GM18867 (cell line): Measurements from ENCODE around the gene CDKAL1.

Experiments used
- ATAC-seq: cut with Tn5 transposase; IDR thresholded peaks from one replicate; pipeline ENCODE4 v1.9.1; 2021; ENCODE audit warnings: mild to moderate bottlenecking, moderate library complexity; ENCODE audit not compliant: unreplicated experiment

The CDKAL1 gene

GRCh38 chr6:20789162-20789561, 254.9 kb downstream of the CDKAL1 start:
- no peak for ATAC-seq

GRCh38 chr6:20790032-20790791, 256.0 kb downstream of the CDKAL1 start:
- ATAC-seq = no peak

- no peak for ATAC-seq
Measured at GRCh38 chr6:20791074-20791473, 256.8 kb downstream of the CDKAL1 start.

GRCh38 chr6:20791944-20792343, 257.7 kb downstream of the CDKAL1 start:
- ATAC-seq = no peak

GRCh38 chr6:20793174-20793573, 258.9 kb downstream of the CDKAL1 start:
- ATAC-seq = no peak

- no peak for ATAC-seq
Measured at GRCh38 chr6:20797597-20797996, 263.3 kb downstream of the CDKAL1 start.

GRCh38 chr6:20800229-20800628, 266.0 kb downstream of the CDKAL1 start:
- ATAC-seq = no peak

- no peak for ATAC-seq
Measured at GRCh38 chr6:20800653-20801052, 266.4 kb downstream of the CDKAL1 start.

GRCh38 chr6:20801595-20801994, 267.3 kb downstream of the CDKAL1 start:
- ATAC-seq = no peak

- no peak for ATAC-seq
Measured at GRCh38 chr6:20802596-20802995, 268.3 kb downstream of the CDKAL1 start.

- no peak for ATAC-seq
Measured at GRCh38 chr6:20805021-20805420, 270.8 kb downstream of the CDKAL1 start.

GRCh38 chr6:20806669-20807068, 272.4 kb downstream of the CDKAL1 start:
- ATAC-seq = no peak

- ATAC-seq = no peak
Measured at GRCh38 chr6:20808439-20808838, 274.2 kb downstream of the CDKAL1 start.

GRCh38 chr6:20808924-20809323, 274.7 kb downstream of the CDKAL1 start:
- no peak for ATAC-seq

- no peak for ATAC-seq
Measured at GRCh38 chr6:20810727-20811108, 276.5 kb downstream of the CDKAL1 start.

- ATAC-seq = no peak
Measured at GRCh38 chr6:20811109-20811761, 277.0 kb downstream of the CDKAL1 start.

GRCh38 chr6:20812776-20813175, 278.5 kb downstream of the CDKAL1 start:
- no peak for ATAC-seq

GRCh38 chr6:20814494-20814893, 280.2 kb downstream of the CDKAL1 start:
- no peak for ATAC-seq

GRCh38 chr6:20816126-20816525, 281.9 kb downstream of the CDKAL1 start:
- ATAC-seq = no peak

GRCh38 chr6:20817806-20818320, 283.6 kb downstream of the CDKAL1 start:
- ATAC-seq = no peak

- no peak for ATAC-seq
Measured at GRCh38 chr6:20819774-20820400, 285.6 kb downstream of the CDKAL1 start.

- no peak for ATAC-seq
Measured at GRCh38 chr6:20826378-20826777, 292.1 kb downstream of the CDKAL1 start.
